Stimulated activated CD8-positive, alpha-beta memory T cell treated with anti-CD3 and anti-CD28 coated beads, Interleukin-7, amount 100 ng/mL, for 24 hours (primary cell): ENCODE data around the gene PDS5B.

Experiments
- DNase-seq: peaks from one replicate; pipeline ENCODE4 v3.0.0-alpha.2; 2020; ENCODE audit warnings: low read depth

Gene PDS5B

DNA sequence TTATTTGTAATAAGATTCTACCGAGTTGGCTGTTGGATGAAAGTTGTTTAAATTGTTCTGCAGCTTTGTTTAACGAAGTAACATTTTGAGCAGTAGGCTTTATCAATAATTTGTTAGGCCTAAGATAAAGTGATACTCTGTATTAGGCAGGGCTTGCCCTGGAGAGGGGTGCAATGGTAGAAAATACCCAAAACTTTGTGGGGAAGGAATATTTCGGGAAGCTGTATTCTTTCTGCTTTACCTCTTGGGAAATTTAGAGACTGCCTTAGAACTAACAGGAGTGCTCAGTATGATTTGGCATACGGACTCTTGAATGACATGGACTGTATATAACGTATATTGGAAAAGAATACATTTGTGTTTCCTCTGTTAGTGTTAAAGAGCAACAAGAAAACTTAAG is 2.5 kb downstream of the PDS5B start:
- no peak for DNase-seq

DNA sequence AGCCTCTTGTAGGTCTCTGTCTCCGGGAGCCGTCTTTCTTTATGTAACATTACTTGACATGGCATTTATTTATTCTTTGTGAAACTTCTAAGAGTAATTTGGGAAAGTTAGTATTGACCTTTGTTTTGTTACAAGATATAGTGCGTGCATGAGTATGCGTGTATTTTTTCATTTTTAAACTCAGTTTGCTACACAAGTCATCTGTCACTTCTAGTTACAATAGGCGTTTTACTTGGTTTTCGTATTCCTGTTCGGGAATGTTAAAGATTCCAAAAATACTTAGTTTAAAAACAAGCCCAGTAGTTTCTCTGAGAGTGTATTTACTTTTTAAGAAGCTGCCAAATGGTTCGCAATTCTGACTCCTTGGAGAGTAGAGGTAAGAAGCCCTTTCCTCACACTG is 3.2 kb downstream of the PDS5B start:
- no peak for DNase-seq

DNA sequence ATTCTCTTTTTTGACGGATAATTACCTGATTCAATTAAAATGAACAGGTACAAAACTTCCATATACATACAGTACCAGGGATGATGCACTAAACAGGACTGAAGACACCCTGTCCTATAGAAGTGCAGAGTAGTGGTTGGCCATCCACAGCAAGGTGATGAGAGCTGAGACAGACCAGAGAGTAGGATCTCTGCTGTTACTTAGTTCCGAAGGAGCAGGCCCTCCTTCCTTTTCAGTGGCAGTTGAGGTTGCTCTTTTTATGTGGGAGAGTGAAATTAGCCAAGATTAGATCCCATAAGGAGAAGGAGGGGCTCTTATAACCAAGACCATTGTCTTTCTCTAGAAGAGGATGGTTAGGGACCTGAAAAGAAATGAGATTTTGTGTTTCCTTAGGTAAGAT is 4.0 kb downstream of the PDS5B start:
- DNase-seq: no peak

DNA sequence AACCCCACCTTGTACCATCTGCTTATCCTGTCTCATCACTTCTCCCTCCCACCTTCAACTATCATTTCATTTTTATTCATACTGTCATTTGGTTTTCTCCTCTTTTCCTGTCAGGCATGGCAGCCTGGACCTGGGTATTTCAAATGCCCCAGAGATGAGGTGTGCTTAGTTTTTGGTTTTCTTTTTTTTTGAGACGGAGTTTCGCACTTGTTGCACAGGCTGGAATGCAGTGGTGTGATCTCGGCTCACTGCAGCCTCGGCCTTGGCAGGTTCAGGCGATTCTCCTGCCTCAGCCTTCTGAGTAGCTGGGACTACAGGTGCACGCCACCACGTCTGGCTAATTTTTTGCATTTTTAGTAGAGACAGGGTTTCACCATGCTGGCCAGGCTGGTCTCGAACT is 5.8 kb downstream of the PDS5B start:
- no peak for DNase-seq

DNA sequence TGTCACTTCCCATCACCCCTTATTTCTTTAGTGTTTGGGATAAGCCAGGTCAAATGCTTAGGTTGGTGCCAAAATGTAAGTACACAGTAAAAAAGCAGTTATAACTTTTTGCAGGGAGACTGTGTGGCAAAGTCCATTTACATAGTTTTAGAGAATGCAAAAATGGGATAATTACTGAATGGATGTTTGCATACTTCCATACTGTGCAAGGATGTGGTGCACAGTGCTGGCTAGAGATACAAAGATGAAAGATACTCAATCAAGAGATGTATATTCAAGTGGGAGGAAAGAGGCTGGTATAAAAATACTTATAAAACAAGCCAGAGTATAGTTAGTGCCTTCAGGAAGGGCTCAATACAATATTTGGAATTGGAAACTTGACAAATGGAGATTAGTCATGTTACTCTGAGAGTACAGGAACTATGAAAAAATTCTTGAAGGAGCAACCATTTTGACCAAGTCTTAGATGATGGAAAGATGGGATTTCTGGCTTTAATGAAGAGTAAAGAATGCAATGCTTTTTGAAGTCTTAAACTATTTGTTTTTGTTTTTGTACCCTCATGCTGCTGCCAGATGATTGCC is 8.0 kb downstream of the PDS5B start:
- DNase-seq: no peak

DNA sequence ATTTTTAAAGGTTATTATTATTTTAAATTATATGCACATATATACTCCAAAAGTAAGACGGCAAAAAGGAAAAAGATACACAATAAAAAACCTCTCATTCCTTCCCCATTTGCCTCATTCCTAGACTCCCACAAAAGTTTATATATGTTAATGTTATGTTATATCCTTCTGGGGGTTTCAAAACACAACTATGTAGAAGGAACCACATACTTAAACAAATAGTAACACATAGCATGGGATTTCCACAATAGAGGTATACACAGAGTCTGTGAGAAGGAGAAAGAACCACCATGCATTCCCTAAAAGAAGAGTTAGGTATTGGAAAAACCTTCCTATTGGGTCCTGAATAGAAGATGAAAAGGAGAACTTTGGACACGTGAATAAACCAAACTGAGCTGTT is 9.1 kb downstream of the PDS5B start:
- DNase-seq: no peak

DNA sequence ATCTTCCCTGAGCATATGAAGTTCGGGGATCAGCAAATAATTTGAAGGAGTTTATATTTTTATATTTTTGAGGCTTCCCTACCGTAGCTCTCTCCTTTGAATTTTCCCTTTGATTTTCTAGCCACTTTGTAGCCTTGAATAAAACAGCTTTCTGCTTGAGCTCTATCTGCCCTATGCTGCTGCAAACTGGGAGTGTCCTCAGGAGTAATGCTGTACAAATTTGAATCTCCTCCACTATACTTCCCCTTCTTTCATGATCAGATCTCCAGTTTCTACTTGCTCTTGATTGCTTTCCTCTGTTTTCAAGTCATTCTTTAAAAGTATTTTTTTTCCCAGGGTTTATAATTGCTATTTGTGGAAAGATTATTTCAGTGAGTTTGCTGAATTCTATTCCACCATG is 14.6 kb downstream of the PDS5B start:
- DNase-seq: no peak

DNA sequence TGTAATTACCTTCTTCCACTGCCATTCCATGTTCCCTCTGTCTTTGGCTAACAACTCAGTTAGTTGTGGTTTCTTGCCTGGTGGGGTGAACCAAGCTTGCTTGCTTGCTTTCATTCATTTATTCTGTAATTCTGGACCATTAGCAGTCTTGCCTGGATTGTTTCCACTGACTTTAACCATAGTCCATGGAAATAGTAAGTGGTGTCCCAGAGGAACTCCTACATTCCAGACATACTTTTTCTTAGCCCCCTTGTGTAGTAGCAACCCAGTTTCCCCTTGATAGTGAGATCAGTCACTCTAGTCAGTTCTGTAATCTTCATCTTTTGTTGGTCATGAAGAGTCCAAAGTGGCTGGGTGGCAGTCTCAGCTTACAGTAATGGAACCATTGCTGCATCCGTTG is 23.2 kb downstream of the PDS5B start:
- no peak for DNase-seq

DNA sequence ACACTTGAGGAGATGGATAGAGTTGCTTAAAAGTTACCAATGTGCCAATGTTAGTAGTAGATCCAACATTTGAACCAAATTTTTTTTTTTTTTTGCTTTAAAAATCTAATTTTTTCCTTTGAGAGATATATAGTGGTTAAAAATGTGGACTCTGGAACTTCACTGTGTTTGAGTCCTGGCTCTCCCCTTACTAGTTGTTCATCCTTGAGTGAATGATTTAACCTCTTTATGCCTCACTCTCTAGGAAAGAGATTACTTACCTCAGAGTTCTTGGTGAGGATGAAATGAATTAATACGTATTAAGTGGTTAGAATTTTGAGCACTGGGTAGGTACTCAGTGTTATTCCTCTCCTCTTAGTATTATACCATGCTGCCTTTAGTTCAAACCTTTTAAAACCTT is 24.3 kb downstream of the PDS5B start:
- no peak for DNase-seq

DNA sequence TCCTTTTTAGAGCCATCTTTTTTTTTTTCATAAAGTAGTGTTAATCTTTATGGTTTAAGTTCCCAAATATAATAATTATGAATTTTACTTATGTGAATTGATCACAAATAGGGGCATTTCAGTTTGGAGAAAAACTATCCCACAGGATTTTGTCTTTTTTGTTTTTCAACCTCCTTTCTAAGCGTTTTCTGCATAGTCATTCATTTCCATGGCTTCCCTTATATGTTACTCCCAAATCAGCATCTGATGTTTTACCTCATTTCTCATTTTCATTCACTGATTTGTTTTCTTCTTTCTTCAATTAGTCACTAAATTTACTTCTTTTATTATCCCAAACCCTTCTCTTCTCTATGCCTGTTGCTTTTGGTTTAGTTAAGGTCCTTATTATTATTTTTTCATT is 24.7 kb downstream of the PDS5B start:
- no peak for DNase-seq

DNA sequence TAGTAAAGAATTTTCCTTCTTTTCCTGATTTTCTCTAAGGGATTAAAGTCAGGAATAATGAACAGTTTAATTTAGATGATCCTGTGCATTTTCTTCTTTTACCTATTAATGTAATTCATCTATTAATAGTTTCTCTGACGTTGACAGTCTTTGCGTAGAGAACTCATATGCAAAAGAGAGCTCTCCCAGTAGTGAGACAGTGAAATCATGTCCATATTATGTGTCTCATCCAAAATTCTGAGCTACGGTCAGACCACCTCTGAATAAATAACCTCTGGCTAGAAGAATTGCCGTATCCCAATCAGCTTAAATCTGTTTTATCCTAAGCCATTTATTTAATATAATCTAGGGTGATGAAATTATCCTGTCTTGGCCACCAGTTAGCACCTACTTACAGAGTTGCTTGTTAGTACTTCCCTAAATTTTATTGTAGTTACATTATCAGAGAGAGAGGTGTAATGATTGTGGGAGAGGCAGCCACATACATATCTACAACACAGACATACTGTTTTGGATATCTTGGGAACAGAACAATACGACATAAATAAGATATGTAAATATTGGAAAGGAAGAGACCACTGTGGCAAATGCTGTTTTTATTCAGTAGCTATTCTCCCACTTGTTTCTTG is 30.7 kb downstream of the PDS5B start:
- no peak for DNase-seq

DNA sequence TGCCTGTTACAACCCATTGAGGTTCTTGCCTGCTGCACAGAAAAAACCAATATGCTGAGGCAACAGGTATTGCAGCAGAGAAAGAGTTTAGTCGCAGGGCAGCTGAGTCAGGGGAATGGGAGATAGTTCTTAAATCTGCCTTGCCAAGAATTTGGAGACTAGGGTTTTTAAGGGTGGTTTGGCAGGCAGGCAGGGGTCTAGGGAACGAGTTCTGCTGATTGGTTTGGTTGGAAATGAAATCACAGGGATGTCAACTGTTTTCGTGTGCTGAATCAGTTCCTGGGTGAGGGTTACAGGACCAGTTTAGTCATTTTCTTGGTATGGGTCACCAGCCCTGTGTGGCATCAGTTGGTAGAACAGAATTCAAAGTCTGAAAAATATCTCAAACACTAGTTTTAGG is 36.6 kb downstream of the PDS5B start:
- no peak for DNase-seq

DNA sequence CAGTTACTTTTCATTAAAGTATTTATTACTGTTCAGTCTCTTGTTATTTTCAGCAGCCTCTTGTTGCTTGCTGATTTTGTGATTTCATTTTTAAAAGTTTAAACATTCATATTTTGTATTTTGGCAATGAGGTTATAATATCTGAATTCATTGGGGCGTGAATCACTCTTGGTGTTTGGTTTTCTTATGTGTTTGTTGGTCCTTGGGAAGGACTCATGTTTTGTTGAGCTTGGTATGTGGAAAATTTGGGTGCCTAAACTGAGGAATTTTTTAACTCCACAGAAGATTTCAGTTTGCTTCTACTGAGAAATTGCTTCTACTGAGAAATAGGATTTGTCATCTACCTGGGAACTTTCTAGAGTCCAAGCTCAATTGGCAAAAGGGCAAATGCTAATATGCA is 38.2 kb downstream of the PDS5B start:
- no peak for DNase-seq

DNA sequence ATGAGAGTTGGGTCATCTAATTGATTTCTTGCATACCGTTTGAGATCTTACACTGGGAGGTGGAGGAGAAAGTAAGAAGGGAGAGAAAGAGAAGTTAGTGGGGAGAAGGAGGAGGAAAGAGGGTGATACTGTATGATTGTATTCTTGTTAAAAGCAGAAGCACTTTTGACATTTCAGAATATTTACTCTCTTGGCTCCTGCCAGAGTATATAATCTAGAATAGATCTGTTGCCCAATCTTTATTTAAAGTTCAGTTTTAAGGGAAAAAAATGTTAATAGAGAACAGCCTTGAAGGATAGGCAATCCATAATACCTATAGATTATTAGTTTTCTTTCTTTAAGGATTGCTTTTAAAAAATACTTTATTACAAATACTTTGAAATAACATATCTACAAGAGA is 41.5 kb downstream of the PDS5B start:
- DNase-seq: no peak

DNA sequence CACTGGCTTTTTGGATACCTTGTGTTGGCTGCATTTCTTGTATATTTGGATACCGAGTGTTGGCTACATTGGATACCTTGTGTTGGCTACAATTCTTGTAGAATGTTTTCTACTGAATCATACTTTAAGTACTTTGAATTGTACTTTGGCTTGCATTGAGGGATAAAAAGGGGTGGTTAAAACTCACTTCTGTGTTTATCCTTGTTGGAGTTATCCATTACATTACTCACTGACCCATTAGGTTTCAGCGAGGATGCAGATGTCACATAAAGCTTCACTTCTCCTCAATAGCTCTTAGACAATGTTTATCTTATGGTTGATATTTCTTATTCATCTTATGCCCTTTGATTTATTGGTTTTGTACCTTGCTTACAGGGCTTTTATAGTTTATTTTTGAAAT is 43.1 kb downstream of the PDS5B start:
- DNase-seq: no peak

DNA sequence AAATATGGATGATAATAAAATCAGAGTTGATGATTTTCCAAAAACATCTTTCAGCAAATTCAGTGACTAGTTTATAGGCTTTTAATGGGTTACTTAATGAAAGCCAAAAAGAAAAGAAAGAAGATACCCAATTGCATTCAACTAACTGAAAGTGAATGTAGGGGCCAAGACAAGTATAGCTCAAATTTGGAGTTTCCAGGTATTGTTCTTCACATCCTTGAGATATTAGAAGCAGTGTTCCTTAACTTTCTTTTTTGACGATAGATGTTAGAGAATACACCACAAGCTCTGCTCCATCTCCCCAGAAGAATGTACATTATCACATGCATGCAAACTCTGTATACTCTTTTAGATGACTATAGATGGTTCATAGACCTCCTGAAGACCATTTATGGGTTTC is 43.6 kb downstream of the PDS5B start:
- DNase-seq: no peak

DNA sequence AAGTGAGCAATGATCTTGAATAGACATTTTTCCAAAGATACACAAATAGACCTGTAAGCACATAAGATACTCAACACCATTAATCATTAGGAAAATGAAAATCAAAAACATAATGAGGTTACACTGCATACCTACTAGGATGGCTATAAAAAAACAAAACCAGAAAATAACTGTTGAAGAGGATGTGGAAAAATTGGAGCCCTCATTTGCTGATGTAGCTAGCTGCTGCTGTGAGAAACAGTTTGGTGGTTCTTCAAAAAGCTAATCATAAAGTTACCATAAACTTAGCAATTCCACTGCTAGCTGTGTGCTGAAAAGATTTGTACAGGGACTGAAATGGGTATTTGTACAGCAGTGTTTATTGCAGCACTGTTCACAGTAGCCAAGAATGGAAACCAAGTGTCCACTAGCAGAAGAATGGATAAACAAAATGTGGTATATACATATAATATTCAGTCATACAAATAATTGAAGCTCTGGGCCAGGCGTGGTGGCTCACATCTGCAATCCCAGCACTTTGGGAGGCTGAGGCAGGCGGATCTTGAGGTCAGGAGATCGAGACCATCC is 46.2 kb downstream of the PDS5B start:
- DNase-seq: no peak

DNA sequence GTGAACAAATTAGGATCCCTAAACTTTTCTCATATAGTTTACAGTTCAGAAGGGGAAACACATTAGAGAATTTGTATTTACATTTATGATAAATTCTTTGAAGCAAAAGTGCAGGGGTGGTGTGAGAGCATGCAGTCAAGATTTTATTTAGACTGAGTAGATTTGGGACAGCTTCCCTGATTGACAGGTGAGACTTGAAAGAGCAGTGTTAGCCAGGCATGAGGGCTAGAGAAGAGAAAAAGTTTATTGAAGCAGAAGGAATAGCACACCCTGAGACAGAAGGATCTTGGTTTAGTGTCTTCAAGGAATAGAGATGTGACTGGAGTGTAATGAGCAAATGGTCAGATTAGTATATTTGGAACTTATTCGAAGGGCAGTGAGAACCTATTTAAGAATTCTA is 50.5 kb downstream of the PDS5B start:
- DNase-seq: no peak

DNA sequence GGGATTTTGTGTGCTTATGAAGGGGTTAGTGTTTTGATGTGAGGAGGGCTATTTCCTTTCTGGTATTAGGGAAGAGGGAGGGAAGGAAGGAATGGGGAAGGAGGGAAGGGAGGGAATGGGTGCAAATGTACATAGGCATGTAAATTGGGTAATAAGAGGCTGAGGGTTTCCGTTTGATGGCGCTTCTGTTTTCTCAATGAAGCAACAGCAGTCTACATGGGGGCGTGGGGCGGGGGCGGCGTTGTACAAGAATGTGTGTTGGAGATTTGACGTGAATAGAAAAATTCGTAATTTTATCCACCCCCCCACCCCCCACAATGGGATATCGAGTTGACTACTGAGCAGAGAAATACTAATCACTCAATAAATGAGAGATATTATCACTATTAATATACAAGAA is 52.5 kb downstream of the PDS5B start:
- no peak for DNase-seq

DNA sequence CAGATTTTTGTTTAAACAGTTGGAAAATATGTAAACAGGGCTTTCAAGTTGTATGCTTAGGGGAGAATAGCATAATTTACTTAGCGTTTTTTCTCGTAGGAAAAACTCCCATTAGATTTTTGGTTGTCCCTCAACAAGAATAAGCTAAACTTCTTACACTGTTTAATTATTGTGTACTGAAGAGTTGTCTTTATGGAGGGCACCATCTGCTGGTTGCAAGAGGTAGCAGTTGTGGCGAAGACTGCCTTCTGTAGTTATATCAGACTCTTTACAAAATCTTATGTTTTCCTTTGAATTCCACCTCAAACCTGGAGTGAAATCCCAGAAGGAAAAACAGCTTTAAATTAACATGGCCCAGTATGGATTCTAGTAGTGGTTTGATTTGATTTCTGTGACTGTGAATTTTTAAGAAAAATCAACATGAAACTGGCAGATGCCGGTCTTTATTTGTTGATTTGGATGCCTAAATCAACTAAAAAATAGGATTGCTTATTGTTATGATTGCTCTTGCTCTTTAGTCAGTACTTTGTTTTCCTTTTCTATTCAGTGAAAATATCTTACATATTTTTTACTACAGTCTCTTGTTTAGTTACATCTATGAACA is 53.4 kb downstream of the PDS5B start:
- no peak for DNase-seq

DNA sequence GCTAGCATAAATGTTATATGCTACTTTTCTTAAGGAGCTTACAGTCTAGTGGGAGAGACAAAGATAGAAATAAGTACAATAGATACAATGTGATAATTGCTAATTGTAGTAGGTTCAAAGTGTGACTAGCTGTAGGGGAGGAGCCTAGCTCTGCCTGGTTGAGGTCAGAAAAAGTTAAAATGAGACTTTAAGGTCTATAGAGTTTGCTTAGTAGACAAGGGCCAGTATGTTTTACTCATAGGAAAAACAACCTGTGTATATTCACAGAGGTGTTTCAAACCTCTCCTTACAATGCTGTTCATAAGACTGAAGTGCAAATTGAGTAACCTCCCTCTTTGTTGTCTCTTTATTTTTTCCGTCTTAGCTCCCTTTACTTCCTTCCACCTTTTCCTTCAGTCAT is 56.1 kb downstream of the PDS5B start:
- no peak for DNase-seq

DNA sequence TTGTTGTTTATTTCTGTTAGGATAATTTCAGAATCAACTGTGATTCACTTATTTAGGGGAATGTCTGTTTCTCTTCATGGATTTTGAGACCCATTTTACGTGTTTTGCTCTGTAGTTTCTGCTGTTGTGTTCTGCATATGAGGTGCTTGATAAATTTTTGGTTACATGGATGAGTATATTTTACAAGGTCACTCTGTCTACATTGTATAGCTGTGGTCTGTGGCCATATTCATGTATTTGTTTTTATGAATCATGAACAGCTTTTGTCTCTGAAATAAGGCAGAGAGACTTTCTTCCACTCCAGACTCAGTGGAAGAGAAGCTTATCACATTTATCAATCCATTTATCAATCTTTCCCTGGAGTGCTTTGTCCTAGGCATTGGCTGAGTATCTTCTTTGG is 56.6 kb downstream of the PDS5B start:
- no peak for DNase-seq

DNA sequence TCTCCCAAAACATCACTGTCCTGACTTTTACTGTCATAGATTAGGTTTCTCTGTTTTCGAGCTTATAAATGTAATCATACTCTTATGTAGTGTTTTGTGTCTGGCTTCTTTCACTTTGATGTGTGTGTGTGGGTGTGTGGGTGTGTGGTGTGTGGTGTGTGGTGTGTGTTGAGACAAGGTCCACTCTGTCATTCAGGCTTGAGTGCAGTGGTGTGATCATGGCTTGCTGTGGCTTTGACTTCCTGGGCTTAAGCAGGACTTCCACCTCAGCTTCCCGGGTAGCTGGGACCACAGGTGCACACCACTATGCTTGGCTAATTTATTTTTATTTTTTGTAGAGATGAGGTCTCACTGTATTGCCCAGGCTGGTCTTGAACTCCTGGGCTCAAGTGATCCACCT is 59.6 kb downstream of the PDS5B start:
- no peak for DNase-seq

DNA sequence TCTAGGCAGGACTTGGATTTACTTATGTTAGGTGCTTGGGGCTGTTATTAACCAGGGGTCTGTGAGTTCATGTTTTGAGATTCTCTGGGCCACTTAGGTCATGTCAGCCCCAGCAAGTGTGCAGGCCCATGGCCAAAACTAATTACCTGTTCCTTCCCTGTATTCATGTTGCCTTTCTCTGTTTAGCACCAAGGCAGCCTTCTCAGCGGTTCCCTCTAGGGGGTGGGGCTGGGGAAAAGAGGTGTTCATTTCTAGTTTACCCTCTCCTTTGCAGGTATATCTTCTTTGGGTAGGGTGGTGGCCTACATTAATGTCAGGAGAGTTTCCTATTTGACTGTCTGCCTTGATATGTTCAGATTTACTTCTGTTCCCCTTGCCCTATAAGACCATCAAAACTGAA is 61.7 kb downstream of the PDS5B start:
- DNase-seq: no peak
